Adrenal gland (tissue), 12 donors: ENCODE data around the gene TSC22D2. TPM values are rescaled to one million over a fixed set of nuclear protein-coding genes. Genes with fewer than 3 reads are reported as not detected.

Experiments
- DNase-seq, 7 donors: peaks; one replicate each; pipeline ENCODE4 v3.0.0-alpha.2; 2019 to 2020
- H3K27ac ChIP-seq, 5 donors: fragments of 200-600 bp; sonication (generic) in 4 of 5; 1 replicate in 3 of 5; 2 replicates in 2 of 5; pipeline versions ENCODE4 v1.5.1 to v1.8.0; 2016 to 2020; ENCODE audit warnings: mild to moderate bottlenecking in 1 of 5
- H3K27me3 ChIP-seq: fragments of 200-600 bp; 2 replicates; pipeline ENCODE4 v1.8.0; 2021
- H3K36me3 ChIP-seq, 2 donors: fragments of 200-600 bp; replicated peaks in 1 of 2; 1 replicate in 1 of 2; 2 replicates in 1 of 2; pipeline versions ENCODE4 v1.5.1 to v1.8.0; 2018 to 2022
- H3K4me1 ChIP-seq, 2 donors: fragments of 200-600 bp; replicated peaks in 1 of 2; 1 replicate in 1 of 2; 2 replicates in 1 of 2; pipeline versions ENCODE4 v1.5.1 to v1.8.0; 2018 to 2021
- H3K4me3 ChIP-seq, 4 donors: fragments of 200-600 bp; sonication (generic) in 3 of 4; one replicate each; pipeline ENCODE4 v1.5.1; 2016 to 2018
- H3K9me3 ChIP-seq, 3 donors: fragments of 200-600 bp; sonication (generic) in 1 of 3; replicated peaks in 1 of 3; 1 replicate in 2 of 3; 2 replicates in 1 of 3; pipeline versions ENCODE4 v1.5.1 to v1.8.0; 2016 to 2021
- CTCF ChIP-seq, 6 experiments: fragments of 450-650 bp in 4 of 6; fragments of 200-600 bp in 2 of 6; sonication (generic) in 1 of 6; IDR thresholded peaks; 1 replicate in 5 of 6; 2 replicates in 1 of 6; pipeline versions ENCODE4 v1.5.1 to v1.8.0; 2016 to 2021; ENCODE audit warnings: antibody characterized with exemption in 6 of 6, mild to moderate bottlenecking in 2 of 6, moderate library complexity in 1 of 6
- POLR2A ChIP-seq, 2 donors: fragments of 450-650 bp; IDR thresholded peaks; one replicate each; pipeline ENCODE4 v1.6.1; 2017; ENCODE audit warnings: antibody characterized with exemption in 2 of 2, mild to moderate bottlenecking in 2 of 2, moderate library complexity in 1 of 2
- WGBS, 4 donors: extraction: QIAGEN DNeasy Blood & Tissue Kit in 2 of 4; methylation state at CpG; one replicate each; pipeline versions ENCODE4 v1.1.5 to v1.1.7; 2013 to 2017; 5-methylcytosine and 5-hydroxymethylcytosine counted together
- intact Hi-C, 2 donors: fragments of 100-400 bp; cut with DNase I; formaldehyde crosslinking; loops; one replicate each; pipeline versions ENCODE4 v1.14.1 to v1.15.0; 2022 to 2023
- polyA plus RNA-seq, 3 donors: library from polyadenylated mRNA; stranded (reverse); fragments of 200-250 nt in 2 of 3; fragments of 350-450 nt in 1 of 3; fragmentation: Illumina TruSeq in 1 of 3; extraction: RNeasy Lipid Tissue Mini Kit (QIAGEN cat#74804) in 1 of 3; gene quantifications; one replicate each; pipeline ENCODE4 v1.2.3, GENCODE V29; 2013 to 2014
- total RNA-seq, 9 donors: library from RNA; depleted of rRNA in 4 of 9; stranded (reverse); fragments of >200 nt in 4 of 9; fragments of 120-200 nt in 1 of 9; fragmentation: NEBNext Ultra II Directional in 1 of 9; extraction: Animal tissue kit (Norgen Biotek cat#: 25700) in 1 of 9; gene quantifications; one replicate each; pipeline versions ENCODE4 v1.1.0 to v1.2.4, GENCODE V29; 2013 to 2023
- donor health status: healthy with polysubstance abuse.
- donor health status: Bipolar disorder and iron deficiency.
- donor health status: DM: yes; HTN: yes; CAD: no.
- donor health status: DM: no; HTN: no; CAD: no.
- donor health status: DM: no; HTN: no; CAD: no.
- donor health status: DM: yes; HTN: yes; CAD: no.

TSC22D2 gene
- total and polyA plus RNA-seq, 12 donors, result 8.3 to 22.6 (median 17.6) TPM

- Histone ChIP-seq H3K27me3 (no peaks in the 10 kb centered on the region), H3K4me3 (no peak overlapping the region), H3K9me3 (no peaks in the 10 kb centered on the region), H3K27ac (no peak overlapping the region), H3K36me3 (no peaks in the 10 kb centered on the region), H3K4me1 (peaks cover 0 to 37% of the 10 kb centered on the region in 2 donors)
- intact Hi-C loops, result no loop called here
- 96 to 98% (median 98%) methylated on average over 4 of the region's 4 CpGs for WGBS, 4 donors
- DNase-seq, result no peak
- TF ChIP-seq CTCF (IDR thresholded peaks at IDR 0.05), result no peak
Observed at GRCh38 chr3:150453353-150453752, 45.3 kb downstream of the TSC22D2 start.

GRCh38 chr3:150454085-150454484 is 46.0 kb downstream of the TSC22D2 start:
- no peak for TF ChIP-seq POLR2A (IDR thresholded peaks at IDR 0.05)
- no peak for TF ChIP-seq CTCF (IDR thresholded peaks at IDR 0.05)
- intact Hi-C loops, result no loop called here
- peaks cover 0 to 29% of the 10 kb centered on the region in 2 donors for H3K4me1 ChIP-seq
- H3K4me3 ChIP-seq, result no peak overlapping the region
- DNase-seq, result no peak
- 90 to 93% (median 91%) methylated on average over 2 of the region's 2 CpGs for WGBS, 4 donors
- no peaks in the 10 kb centered on the region for H3K27me3 ChIP-seq
- H3K36me3 ChIP-seq, result peaks cover 0 to 3% of the 10 kb centered on the region in 2 donors
- H3K9me3 ChIP-seq, result no peaks in the 10 kb centered on the region
- no peak overlapping the region for H3K27ac ChIP-seq

- no peak overlapping the region for H3K27ac ChIP-seq
- intact Hi-C loops, result no loop called here
- H3K27me3 ChIP-seq, result no peaks in the 10 kb centered on the region
- no peak overlapping the region for H3K4me3 ChIP-seq
- H3K36me3 ChIP-seq, result peaks cover 0 to 3% of the 10 kb centered on the region in 2 donors
- no peaks in the 10 kb centered on the region for H3K9me3 ChIP-seq
- no peak for TF ChIP-seq CTCF (IDR thresholded peaks at IDR 0.05)
- TF ChIP-seq POLR2A (IDR thresholded peaks at IDR 0.05), result no peak
- no peak for DNase-seq
- 84 to 96% (median 96%) methylated on average over 1 of the region's 1 CpG for WGBS, 4 donors
- H3K4me1 ChIP-seq, result peaks cover 0 to 24% of the 10 kb centered on the region in 2 donors
Observed at GRCh38 chr3:150454622-150455021, 46.5 kb downstream of the TSC22D2 start.

GRCh38 chr3:150455341-150455740 is 47.2 kb downstream of the TSC22D2 start:
- H3K9me3 ChIP-seq, result no peaks in the 10 kb centered on the region
- H3K27me3 ChIP-seq, result no peaks in the 10 kb centered on the region
- intact Hi-C loops, result no loop called here
- no peak for DNase-seq
- peaks cover 0 to 17% of the 10 kb centered on the region in 2 donors for H3K4me1 ChIP-seq
- 38 to 54% (median 49%) methylated on average over 1 of the region's 1 CpG for WGBS, 4 donors
- no peak for TF ChIP-seq CTCF (IDR thresholded peaks at IDR 0.05)
- no peak for TF ChIP-seq POLR2A (IDR thresholded peaks at IDR 0.05)
- no peak overlapping the region for H3K4me3 ChIP-seq
- H3K27ac ChIP-seq, result no peak overlapping the region
- peaks cover 0 to 3% of the 10 kb centered on the region in 2 donors for H3K36me3 ChIP-seq
